Smooth muscle cell of the umbilical artery (primary cell): ENCODE results near the gene HOXC12. TPM values are rescaled to one million over a fixed set of nuclear protein-coding genes. Genes with fewer than 3 reads are reported as not detected.

ENCODE experiments used
- total RNA-seq: library from RNA; depleted of rRNA; stranded (reverse); fragments of >200 nt; gene quantifications from 2 replicates; pipeline ENCODE4 v1.2.3, GENCODE V29; 2014

The HOXC12 gene, protein sequence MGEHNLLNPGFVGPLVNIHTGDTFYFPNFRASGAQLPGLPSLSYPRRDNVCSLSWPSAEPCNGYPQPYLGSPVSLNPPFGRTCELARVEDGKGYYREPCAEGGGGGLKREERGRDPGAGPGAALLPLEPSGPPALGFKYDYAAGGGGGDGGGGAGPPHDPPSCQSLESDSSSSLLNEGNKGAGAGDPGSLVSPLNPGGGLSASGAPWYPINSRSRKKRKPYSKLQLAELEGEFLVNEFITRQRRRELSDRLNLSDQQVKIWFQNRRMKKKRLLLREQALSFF
- not detected in 2 replicates for total RNA-seq

DNA sequence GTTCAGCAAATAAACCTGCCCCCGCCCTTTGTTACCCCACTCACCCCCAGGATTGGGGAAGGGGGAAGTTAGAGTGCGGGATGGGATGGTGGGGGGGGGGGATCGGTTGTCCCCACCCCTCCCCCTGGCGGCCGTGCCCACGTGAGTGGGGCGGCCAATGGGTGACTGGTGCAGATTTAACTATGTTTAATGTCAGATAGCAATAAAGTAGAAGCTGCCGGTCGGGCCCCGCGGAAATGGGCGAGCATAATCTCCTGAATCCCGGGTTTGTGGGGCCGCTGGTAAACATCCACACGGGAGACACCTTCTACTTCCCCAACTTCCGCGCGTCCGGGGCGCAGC lies at the start of gene HOXC12:
HOXC12 (plus strand) TSS at position 210 of the 342 bp plus-strand sequence; CDS start at position 237, 27 bp downstream.

DNA sequence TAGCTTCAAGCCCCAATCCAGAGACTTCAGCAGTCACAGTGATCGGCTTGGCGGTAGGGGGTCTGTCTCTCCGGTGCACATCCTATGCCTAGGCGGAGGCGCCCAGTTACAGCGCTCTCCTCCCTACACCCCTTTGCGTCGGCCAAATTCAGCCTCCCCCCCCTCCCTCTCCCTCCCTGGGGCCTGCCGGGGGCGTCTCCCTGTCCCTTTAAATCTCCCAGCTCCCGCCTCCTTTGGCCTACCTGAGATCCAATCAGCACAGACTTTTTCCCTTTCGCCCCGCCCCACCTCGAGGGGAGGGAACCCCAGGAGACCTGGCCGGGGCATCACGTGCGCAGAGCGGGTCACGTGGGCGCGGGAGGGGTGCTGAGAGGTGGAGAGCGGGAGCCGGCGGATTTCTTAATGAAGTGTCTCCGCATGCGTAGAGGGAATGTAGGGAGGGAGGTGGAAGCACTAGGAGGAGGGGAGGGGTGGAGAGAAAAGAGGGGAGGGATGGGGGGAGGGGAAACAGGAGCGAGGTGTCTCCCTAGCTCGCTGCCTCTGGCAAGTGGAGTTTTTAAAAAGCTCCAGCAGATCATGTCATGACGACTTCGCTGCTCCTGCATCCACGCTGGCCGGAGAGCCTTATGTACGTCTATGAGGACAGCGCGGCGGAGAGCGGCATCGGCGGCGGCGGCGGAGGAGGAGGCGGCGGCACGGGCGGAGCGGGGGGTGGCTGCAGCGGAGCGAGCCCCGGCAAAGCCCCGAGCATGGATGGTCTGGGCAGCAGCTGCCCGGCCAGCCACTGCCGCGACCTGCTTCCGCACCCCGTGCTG lies 16.2 kb upstream of the HOXC12 start, which contains the start of gene HOXC13:
HOXC13 (plus strand) TSS at position 506 of the 815 bp plus-strand sequence; CDS start at position 582, 76 bp downstream.

DNA sequence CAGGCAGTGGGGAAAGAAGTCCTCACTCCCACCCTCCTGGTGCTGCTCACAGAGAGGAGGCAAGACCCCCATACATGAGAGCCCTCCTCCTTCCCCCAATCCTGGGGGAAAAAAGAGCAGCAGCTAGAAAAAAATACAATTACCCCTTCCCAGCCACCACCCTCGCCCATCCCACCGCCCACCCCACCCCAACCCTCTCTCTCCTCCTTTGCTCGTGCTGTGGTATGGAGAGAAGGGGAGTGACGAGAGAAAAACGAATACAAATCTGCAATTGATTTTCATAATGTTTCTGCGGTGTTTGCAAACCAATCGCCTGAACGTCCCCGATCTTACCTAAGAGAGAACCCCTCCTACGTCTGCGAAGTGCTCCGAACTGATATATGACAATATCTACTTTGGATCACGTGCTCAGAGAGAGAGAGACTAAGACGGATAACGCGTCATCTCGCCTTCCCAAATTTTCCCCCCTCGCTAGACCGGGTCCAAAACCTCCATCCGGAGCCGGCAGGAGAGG lies 18.1 kb downstream of the HOXC12 start, which contains the start of gene HOXC11:
HOXC11 (plus strand) TSS at position 405 of the 514 bp plus-strand sequence. CDS start 116 bp downstream, outside the sequence.

DNA sequence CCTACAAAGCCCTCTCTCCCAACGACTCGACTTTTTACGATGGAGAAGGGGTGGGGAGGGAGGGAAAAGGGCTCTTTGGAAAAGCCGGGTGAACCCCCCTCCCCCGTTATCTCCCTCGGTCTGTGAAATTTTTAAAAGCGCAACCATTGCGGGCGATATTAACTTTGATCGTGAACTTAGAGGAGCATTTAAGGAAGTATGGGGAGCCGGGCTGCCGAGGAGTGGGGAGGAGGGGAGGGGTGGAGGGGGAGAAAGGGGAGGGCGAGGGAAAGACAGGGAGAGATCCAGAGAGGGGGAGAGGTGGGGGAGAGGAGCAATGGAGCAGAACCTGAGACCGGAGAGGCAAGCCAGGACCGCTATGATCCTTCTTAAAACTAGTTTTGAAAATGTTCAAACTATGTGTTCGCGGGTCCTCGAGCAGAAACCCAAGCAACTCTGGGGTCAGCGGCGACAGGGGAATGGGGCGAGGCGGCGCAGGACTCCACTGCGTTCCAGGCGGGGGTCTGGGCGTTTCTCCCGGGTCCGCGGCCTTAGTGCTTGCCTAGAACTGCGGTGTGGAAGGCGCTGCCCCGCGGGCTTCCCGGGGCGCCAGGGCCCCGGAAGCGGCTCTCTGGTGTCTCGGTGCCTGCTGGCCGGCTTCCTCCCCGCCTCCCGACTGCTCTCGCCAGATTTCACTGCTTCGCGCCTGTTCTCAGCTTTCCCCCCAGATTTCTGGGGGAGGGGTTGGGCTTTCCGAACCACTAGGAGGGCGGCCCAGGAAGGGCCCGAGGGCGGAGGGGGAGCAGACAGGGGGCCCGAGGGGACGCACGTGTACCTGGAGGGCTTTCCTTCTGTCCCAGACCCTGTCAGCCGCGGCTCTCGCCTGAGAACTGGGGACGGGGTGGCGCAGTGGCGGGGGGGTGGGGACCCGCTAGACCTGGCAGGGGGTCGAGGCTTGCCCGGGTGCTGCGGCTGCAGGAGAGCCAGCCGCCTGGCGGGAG lies 19.7 kb downstream of the HOXC12 start, which contains the start of gene HOTAIR:
HOTAIR (minus strand) TSS at position 871 of the 980 bp plus-strand sequence.

DNA sequence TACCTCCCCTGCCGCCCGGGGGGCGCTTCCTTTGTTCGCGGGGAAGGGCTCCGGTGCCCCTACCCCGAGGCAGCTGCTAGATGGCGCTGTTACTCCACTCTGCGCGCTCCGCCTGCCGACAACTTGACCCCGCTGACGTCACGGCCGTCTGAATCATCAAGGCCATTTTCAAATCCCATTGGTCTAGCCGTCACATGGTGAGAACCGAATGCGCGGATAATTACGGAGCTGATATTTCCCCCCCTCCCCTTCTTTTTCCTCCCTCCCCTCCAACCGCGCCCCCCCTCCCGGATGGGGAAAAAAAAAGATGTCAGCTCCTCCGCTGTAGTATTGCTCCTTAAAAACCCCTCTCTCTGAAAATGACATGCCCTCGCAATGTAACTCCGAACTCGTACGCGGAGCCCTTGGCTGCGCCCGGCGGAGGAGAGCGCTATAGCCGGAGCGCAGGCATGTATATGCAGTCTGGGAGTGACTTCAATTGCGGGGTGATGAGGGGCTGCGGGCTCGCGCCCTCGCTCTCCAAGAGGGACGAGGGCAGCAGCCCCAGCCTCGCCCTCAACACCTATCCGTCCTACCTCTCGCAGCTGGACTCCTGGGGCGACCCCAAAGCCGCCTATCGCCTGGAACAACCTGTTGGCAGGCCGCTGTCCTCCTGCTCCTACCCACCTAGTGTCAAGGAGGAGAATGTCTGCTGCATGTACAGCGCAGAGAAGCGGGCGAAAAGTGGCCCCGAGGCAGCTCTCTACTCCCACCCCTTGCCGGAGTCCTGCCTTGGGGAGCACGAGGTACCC lies 30.4 kb downstream of the HOXC12 start, which contains the start of gene HOXC10:
HOXC10 (plus strand) TSS at position 246 of the 791 bp plus-strand sequence; CDS start at position 360, 114 bp downstream.

DNA sequence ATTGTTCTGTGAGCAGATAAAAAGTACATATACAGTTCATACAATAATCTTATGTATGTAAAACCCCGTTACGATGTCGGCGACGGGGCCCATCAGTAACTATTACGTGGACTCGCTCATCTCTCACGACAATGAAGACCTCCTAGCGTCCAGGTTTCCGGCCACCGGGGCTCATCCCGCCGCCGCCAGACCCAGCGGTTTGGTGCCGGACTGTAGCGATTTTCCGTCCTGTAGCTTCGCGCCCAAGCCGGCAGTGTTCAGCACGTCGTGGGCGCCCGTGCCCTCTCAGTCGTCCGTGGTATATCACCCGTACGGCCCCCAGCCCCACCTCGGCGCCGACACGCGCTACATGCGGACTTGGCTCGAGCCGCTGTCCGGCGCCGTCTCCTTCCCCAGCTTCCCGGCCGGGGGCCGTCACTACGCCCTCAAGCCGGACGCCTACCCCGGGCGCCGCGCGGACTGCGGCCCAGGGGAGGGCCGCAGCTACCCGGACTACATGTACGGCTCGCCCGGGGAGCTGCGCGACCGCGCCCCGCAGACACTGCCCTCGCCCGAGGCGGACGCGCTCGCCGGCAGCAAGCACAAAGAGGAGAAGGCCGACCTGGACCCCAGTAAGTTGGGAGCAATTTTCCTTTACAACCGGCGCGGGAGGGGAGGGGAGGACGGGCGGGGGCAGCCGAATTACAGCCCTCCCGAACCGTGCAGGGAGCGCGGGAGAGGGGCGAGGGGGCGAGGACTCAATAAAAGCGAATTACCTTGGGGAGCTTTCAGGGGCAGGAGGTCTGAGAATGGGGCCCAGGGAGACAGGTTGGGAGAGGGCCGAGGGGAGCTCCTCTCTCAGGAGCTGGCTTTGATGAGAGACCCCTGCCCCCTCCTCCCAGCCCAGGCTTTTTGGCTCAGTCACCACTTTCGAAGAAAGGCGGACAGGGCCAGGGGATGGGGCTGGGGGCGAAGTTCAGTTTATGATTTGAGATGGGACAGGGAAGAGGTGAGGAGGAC lies 45.7 kb downstream of the HOXC12 start, which contains the start of gene HOXC9:
HOXC9 (plus strand) TSS at position 46 of the 999 bp plus-strand sequence; CDS start at position 74, 28 bp downstream.

Other genes starting within 250 kb of the HOXC12 start
- gene CALCOCO1, start 227.5 kb upstream of the HOXC12 start, total RNA-seq: 73.7 and 99.5 TPM in 2 replicates
- gene CISTR, start 202.9 kb upstream of the HOXC12 start, total RNA-seq: not detected in 2 replicates
- not detected in 2 replicates for gene HOXC13, start 16.1 kb upstream of the HOXC12 start, total RNA-seq
- 1.8 and 2.6 TPM in 2 replicates for gene HOXC11, start 18.2 kb downstream of the HOXC12 start, total RNA-seq
- gene HOTAIR, start 20.1 kb downstream of the HOXC12 start, total RNA-seq: 5.7 and 6.2 TPM in 2 replicates
- 6.2 and 10.7 TPM in 2 replicates for gene HOXC10, start 30.2 kb downstream of the HOXC12 start, total RNA-seq
- 4.3 and 4.5 TPM in 2 replicates for gene HOXC9, start 45.3 kb downstream of the HOXC12 start, total RNA-seq
- 4.4 and 4.5 TPM in 2 replicates for gene HOXC8, start 54.1 kb downstream of the HOXC12 start, total RNA-seq
- gene HOXC6, start 73.5 kb downstream of the HOXC12 start, total RNA-seq: 4.2 and 4.7 TPM in 2 replicates
- 0.59 and 0.65 TPM in 2 replicates for gene HOXC5, start 78.1 kb downstream of the HOXC12 start, total RNA-seq
- 1.1 and 1.5 TPM in 2 replicates for gene HOXC4, start 98.9 kb downstream of the HOXC12 start, total RNA-seq
- gene SMUG1, start 234.1 kb downstream of the HOXC12 start, total RNA-seq: 21.7 and 31.8 TPM in 2 replicates